Measurements from ENCODE around the gene KCNMB3.
A peak's percentile ranks its signal among the peaks of the same experiment; 100 is the strongest.

KCNMB3 gene

DNA sequence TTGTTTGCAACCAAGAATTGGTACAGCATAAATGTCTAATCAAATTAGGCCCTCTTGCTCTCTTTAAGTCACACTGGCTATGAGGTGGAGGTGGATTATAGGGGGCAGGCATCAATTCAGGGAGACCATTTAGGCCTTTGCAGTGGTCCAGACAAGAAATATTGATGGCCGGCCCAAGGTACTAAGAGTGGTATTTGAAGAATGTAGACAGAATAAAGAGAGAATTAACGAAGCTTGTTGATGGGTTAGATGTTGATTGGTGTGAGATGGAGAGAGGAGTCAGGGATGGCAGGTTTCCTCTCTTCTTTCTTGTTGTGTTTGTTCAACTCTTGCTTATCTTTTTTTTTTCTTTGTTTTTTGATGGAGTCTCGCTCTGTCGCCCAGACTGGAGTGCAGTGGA lies 54.2 kb downstream of the KCNMB3 start:
- no peak for DNase-seq (ENCODE audit: low spot score)
- in situ Hi-C loops (cut with MboI; ENCODE audit: low sequenced_read_pairs, unreplicated experiment) = no loop called here
- TF ChIP-seq, protein P1, sequence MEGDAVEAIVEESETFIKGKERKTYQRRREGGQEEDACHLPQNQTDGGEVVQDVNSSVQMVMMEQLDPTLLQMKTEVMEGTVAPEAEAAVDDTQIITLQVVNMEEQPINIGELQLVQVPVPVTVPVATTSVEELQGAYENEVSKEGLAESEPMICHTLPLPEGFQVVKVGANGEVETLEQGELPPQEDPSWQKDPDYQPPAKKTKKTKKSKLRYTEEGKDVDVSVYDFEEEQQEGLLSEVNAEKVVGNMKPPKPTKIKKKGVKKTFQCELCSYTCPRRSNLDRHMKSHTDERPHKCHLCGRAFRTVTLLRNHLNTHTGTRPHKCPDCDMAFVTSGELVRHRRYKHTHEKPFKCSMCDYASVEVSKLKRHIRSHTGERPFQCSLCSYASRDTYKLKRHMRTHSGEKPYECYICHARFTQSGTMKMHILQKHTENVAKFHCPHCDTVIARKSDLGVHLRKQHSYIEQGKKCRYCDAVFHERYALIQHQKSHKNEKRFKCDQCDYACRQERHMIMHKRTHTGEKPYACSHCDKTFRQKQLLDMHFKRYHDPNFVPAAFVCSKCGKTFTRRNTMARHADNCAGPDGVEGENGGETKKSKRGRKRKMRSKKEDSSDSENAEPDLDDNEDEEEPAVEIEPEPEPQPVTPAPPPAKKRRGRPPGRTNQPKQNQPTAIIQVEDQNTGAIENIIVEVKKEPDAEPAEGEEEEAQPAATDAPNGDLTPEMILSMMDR (IDR thresholded peaks at IDR 0.05; ENCODE audit: borderline replicate concordance, control extremely low read depth, extremely low read depth, insufficient read depth, missing control alignments) = no peak

- in situ Hi-C loops (cut with MboI; ENCODE audit: low sequenced_read_pairs, unreplicated experiment) = no loop called here
- TF ChIP-seq, protein P1 (IDR thresholded peaks at IDR 0.05; ENCODE audit: borderline replicate concordance, control extremely low read depth, extremely low read depth, insufficient read depth, missing control alignments) = no peak
- DNase-seq (ENCODE audit: low spot score) = peak; percentile 56
These were observed 54.8 kb downstream of the KCNMB3 start for GRCh38 chr3:179196098-179196497.

- in situ Hi-C loops (cut with MboI; ENCODE audit: low sequenced_read_pairs, unreplicated experiment) = no loop called here
- no peak for DNase-seq (ENCODE audit: low spot score)
- TF ChIP-seq, protein P1 (IDR thresholded peaks at IDR 0.05; ENCODE audit: borderline replicate concordance, control extremely low read depth, extremely low read depth, insufficient read depth, missing control alignments) = no peak
These were observed 56.0 kb downstream of the KCNMB3 start for GRCh38 chr3:179194931-179195330.

Data from GM13976 (cell line).